GM12878 (cell line): ENCODE results near the gene METAP1. TPM values are rescaled to one million over a fixed set of nuclear protein-coding genes. Genes with fewer than 3 reads are reported as not detected.

Source experiments
- ATAC-seq: fragments of 200-7000 bp; cut with Tn5 transposase; 3 replicates; pipeline ENCODE4 v1.9.1; 2020; ENCODE audit warnings: mild to moderate bottlenecking, moderate library complexity
- BruUV-seq: library from RNA; stranded (reverse); fragments of 400-500 nt; replicated peaks from 2 replicates; lab custom pipeline; 2021; lab: Mats Ljungman, UMichigan
- CTCF ChIA-PET: fragments of 300-600 bp; sonication (Branson Sonifier 250); formaldehyde crosslinking; extraction: SDS; loops from one replicate; lab custom pipeline; 2021; ENCODE audit warnings: inconsistent platforms; lab: Yijun Ruan, JAX
- POLR2A ChIA-PET: fragments of 350-600 bp; formaldehyde crosslinking; extraction: SDS; loops from one replicate; lab custom pipeline; 2021; ENCODE audit warnings: inconsistent platforms; lab: Charles Lee
- RAD21 ChIA-PET: fragments of 300-600 bp; sonication (Branson Sonifier 250); formaldehyde crosslinking; loops from one replicate; lab custom pipeline; 2023; ENCODE audit warnings: antibody characterized with exemption; ENCODE audit not compliant: unreplicated experiment; lab: Charles Lee
- SMC1A ChIA-PET: fragments of 300-600 bp; sonication (Branson Sonifier 250); formaldehyde crosslinking; loops from one replicate; lab custom pipeline; 2023; ENCODE audit not compliant: unreplicated experiment, uncharacterized antibody; lab: Charles Lee
- DNase-seq: peaks from one replicate; pipeline ENCODE4 v3.0.0-alpha.2; 2011; ENCODE audit warnings: low read depth, low spot score
- FAIRE-seq: peaks from 3 replicates; lab custom pipeline; 2011; peaks lifted over from hg19 to GRCh38; lab: Jason Lieb, UNC
- H2AFZ ChIP-seq: 2 replicates; pipeline ENCODE4 v1.6.0; 2011; ENCODE audit warnings: low read depth, low read length, control low read depth; ENCODE audit not compliant: control insufficient read depth
- H3K27ac ChIP-seq: 2 replicates; pipeline ENCODE4 v1.5.1; 2011; ENCODE audit warnings: control low read depth; ENCODE audit not compliant: control insufficient read depth, insufficient read depth
- H3K27me3 ChIP-seq, 2 experiments: replicated peaks in 1 of 2; 2 replicates each; pipeline versions ENCODE4 v1.6.0 to v1.6.1; 2011; ENCODE audit warnings: low read length in 1 of 2; ENCODE audit not compliant: control insufficient read depth in 2 of 2, insufficient read depth in 2 of 2
- H3K36me3 ChIP-seq, 2 experiments: 2 replicates each; pipeline ENCODE4 v1.5.1; 2011; ENCODE audit warnings: low read length in 1 of 2; ENCODE audit not compliant: control insufficient read depth in 2 of 2, insufficient read depth in 2 of 2
- H3K4me1 ChIP-seq: 2 replicates; pipeline ENCODE4 v1.6.1; 2011; ENCODE audit warnings: mild to moderate bottlenecking, low read length, moderate library complexity, mixed read lengths; ENCODE audit not compliant: control insufficient read depth, insufficient read depth
- H3K4me2 ChIP-seq: 2 replicates; pipeline ENCODE4 v1.6.0; 2011; ENCODE audit warnings: control low read depth; ENCODE audit not compliant: control insufficient read depth, insufficient read depth
- H3K4me3 ChIP-seq: fragments of 200-600 bp; sonication (generic); 2 replicates; pipeline ENCODE4 v1.5.1; 2016
- H3K79me2 ChIP-seq: 2 replicates; pipeline ENCODE4 v1.6.0; 2011; ENCODE audit warnings: low read length; ENCODE audit not compliant: control insufficient read depth, insufficient read depth
- H3K9ac ChIP-seq: 2 replicates; pipeline ENCODE4 v1.8.0; 2011; ENCODE audit warnings: low read length, control low read depth, mixed read lengths; ENCODE audit not compliant: control insufficient read depth, insufficient read depth
- H3K9me3 ChIP-seq: replicated peaks from 3 replicates; pipeline ENCODE4 v1.5.1; 2011; ENCODE audit warnings: mild to moderate bottlenecking, low read length; ENCODE audit not compliant: control insufficient read depth, insufficient read depth
- H4K20me1 ChIP-seq: 2 replicates; pipeline ENCODE4 v1.6.0; 2011; ENCODE audit not compliant: control insufficient read depth, insufficient read depth
- BHLHE40 ChIP-seq, 2 experiments: fragments of 450-650 bp in 1 of 2; IDR thresholded peaks; 2 replicates each; pipeline ENCODE4 v1.6.1; 2011 to 2017; ENCODE audit warnings: low read depth in 2 of 2, borderline replicate concordance in 1 of 2, improper control_type of control experiment in 1 of 2, low read length in 1 of 2, mild to moderate bottlenecking in 1 of 2
- DPF2 ChIP-seq: fragments of 450-650 bp; IDR thresholded peaks from 2 replicates; pipeline ENCODE4 v1.6.1; 2017; ENCODE audit warnings: mild to moderate bottlenecking
- EED ChIP-seq: sonication (generic); IDR thresholded peaks from 2 replicates; pipeline ENCODE4 v1.6.1; 2016; ENCODE audit warnings: antibody characterized with exemption, low read depth
- EGR1 ChIP-seq, 2 experiments: IDR thresholded peaks; 1 replicate in 1 of 2; 2 replicates in 1 of 2; pipeline ENCODE4 v1.6.1; 2011 to 2012; ENCODE audit warnings: low read depth in 2 of 2, low read length in 2 of 2, borderline replicate concordance in 1 of 2, mild to moderate bottlenecking in 1 of 2, moderate library complexity in 1 of 2
- GATAD2B ChIP-seq: fragments of 450-650 bp; conservative IDR thresholded peaks from 2 replicates; pipeline ENCODE4 v1.6.1; 2017; ENCODE audit warnings: low read depth, mild to moderate bottlenecking, moderate library complexity
- IKZF1 ChIP-seq: fragments of 450-650 bp; conservative IDR thresholded peaks from 2 replicates; pipeline ENCODE4 v1.6.1; 2017; ENCODE audit warnings: antibody characterized with exemption, mild to moderate bottlenecking
- KLF5 ChIP-seq: fragments of 450-650 bp; IDR thresholded peaks from 2 replicates; pipeline ENCODE4 v1.6.1; 2014; ENCODE audit warnings: mild to moderate bottlenecking; ENCODE audit not compliant: partially characterized antibody
- LARP7 ChIP-seq: fragments of 450-650 bp; IDR thresholded peaks from 2 replicates; pipeline ENCODE4 v1.6.1; 2017; ENCODE audit warnings: mild to moderate bottlenecking
- SIN3A ChIP-seq: IDR thresholded peaks from 2 replicates; pipeline ENCODE4 v1.6.1; 2012; ENCODE audit warnings: low read depth, low read length, improper control_type of control experiment
- TCF3 ChIP-seq: IDR thresholded peaks from 2 replicates; pipeline ENCODE4 v1.6.1; 2012; ENCODE audit warnings: low read depth, mild to moderate bottlenecking, low read length, borderline replicate concordance; ENCODE audit not compliant: insufficient read depth
- WRNIP1 ChIP-seq: IDR thresholded peaks from 2 replicates; pipeline ENCODE4 v1.6.1; 2011; ENCODE audit warnings: low read depth, low read length, improper control_type of control experiment, borderline replicate concordance
- YBX1 ChIP-seq: fragments of 450-650 bp; IDR thresholded peaks from 2 replicates; pipeline ENCODE4 v1.6.1; 2016; ENCODE audit warnings: antibody characterized with exemption
- ZSCAN29 ChIP-seq: fragments of 450-650 bp; IDR thresholded peaks from 2 replicates; pipeline ENCODE4 v1.6.1; 2017; ENCODE audit warnings: mild to moderate bottlenecking, moderate library complexity
- WGBS: methylation state at CpG from one replicate; pipeline ENCODE4 v1.1.6; 2016; ENCODE audit warnings: low lambda C conversion rate; ENCODE audit not compliant: insufficient replicate concordance, insufficient coverage; ENCODE audit errors: missing lambda C conversion rate; 5-methylcytosine and 5-hydroxymethylcytosine counted together
- in situ Hi-C: fragments of 300-500 bp; cut with MboI; formaldehyde crosslinking; loops from 9 replicates; pipeline ENCODE4 v1.14.3; 2018; ENCODE audit warnings: mixed read lengths
- intact Hi-C: fragments of 100-400 bp; cut with micrococcal nuclease; formaldehyde crosslinking; loops from one replicate; pipeline ENCODE4 v1.14.2; 2022; ENCODE audit not compliant: unreplicated experiment
- polyA plus RNA-seq, 11 experiments: library from polyadenylated mRNA; depleted of rRNA in 4 of 11; unstranded in 6 of 11; stranded (reverse) in 5 of 11; fragments of >200 nt; fragmentation: Nextera tagmentation in 4 of 11; fragmentation: Illumina TruSeq in 1 of 11; extraction: Ambion mirVana in 4 of 11; extraction: Trizol in 1 of 11; gene quantifications; 1 replicate in 1 of 11; 2 replicates in 10 of 11; pipeline versions ENCODE4 v1.2.1 to v1.2.3, GENCODE V29; 2011 to 2016; ENCODE audit warnings: inconsistent platforms in 2 of 11, missing spikeins in 2 of 11, low read depth in 1 of 11
- total RNA-seq, 4 experiments: library from RNA; depleted of rRNA in 3 of 4; stranded (reverse); fragments of >200 nt in 3 of 4; fragmentation: Illumina TruSeq in 1 of 4; extraction: Trizol in 1 of 4; gene quantifications; 2 replicates each; pipeline versions ENCODE4 v1.2.1 to v1.2.3, GENCODE V29; 2013 to 2021
- TF ChIP-seq, protein P1 (sequence below): fragments of 450-650 bp; conservative IDR thresholded peaks from 2 replicates; pipeline ENCODE4 v1.6.1; 2017; ENCODE audit warnings: mild to moderate bottlenecking, moderate library complexity
- TF ChIP-seq, protein P2 (sequence below): fragments of 450-650 bp; IDR thresholded peaks from 2 replicates; pipeline ENCODE4 v1.6.1; 2018; ENCODE audit warnings: mild to moderate bottlenecking, low read depth, moderate library complexity; ENCODE audit not compliant: partially characterized antibody

METAP1 gene
- total and polyA plus RNA-seq, 10 of the 15 experiments (the other 5 are each of a cell fraction or from before 2014, with no cell fraction given): 22.7 to 71.4 (median 45.1) TPM

DNA sequence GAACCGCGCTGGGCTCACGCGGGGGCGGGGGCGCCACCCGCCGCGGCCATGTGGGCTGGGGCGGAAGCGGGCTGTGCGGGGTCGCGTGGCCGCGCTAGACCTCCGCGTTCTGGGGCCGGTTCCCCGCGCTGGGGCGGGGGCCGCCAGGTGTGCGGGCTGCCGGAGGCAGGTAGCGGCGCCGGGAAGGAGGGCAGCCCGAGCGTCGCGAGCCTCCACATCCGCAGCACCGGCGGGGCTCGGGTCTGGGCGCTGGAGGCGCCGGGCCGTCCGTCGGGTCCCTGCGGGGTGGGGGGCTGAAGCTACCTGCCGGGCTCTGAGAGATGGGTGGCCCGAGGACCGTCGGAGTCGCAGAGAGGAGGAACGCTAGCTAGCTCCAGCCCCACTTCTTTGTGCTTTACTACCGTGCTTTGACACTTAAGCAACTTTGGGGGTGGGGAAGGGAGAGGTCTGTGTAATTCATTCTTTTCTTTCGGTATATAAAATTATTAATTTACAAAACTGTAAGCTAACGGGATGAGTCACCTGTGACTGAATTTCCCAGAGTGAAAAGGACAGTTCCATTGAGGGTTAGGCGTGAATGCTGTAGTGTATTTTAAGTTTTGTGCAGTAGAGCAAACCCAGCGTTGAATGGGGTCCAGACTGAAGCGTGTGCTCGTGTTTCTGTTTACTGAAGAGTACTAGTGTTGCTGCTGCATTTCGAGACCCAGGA, 689 bp downstream of the METAP1 start:
- in situ Hi-C loops (loop anchor here (5.0 to 10.0 kb wide), 2 partner anchors 56 to 409 kb away; no protein-coding TSS in a partner anchor), intact Hi-C loops (loop anchor here (5.0 to 10.0 kb wide), 3 partner anchors 331 to 829 kb away; no protein-coding TSS in a partner anchor)
- DNase-seq: no peak
- ATAC-seq: peak; percentile 51
- ChIA-PET SMC1A (interaction anchor here (0.7 to 12.4 kb wide), 10 partner anchors 10 to 408 kb away, joined by 3 to 166 read pairs (median 5); partner anchors contain the start of genes ADH5 and EIF4E), POLR2A (interaction anchor here (0.7 to 1.8 kb wide), 5 partner anchors 60 to 950 kb away, joined by 3 to 6 read pairs (median 3); partner anchors contain the start of genes ADH5, DNAJB14 and EIF4E), CTCF (interaction anchor here (0.7 to 17.9 kb wide), 12 partner anchors 10 to 619 kb away, joined by 3 to 287 read pairs (median 6); no protein-coding TSS in a partner anchor), RAD21 (interaction anchor here (1.0 to 4.2 kb wide), 12 partner anchors 9 to 551 kb away, joined by 3 to 103 read pairs (median 5); partner anchors contain the start of gene EIF4E)
- H3K4me1 ChIP-seq: no peaks in the 10 kb centered on the region
- H3K9ac ChIP-seq: peak overlapping the region; percentile 87
- no TSS peak for BruUV-seq
- peak overlapping the region; percentile 94 for H3K4me3 ChIP-seq
- peak overlapping the region; percentile 88 for H3K4me2 ChIP-seq
- 2% methylated on average over 46 of the region's 57 CpGs for WGBS
- H3K36me3 ChIP-seq: no peaks in the 10 kb centered on the region
- no peaks in the 10 kb centered on the region; the same call in 2 of the 3 replicates for H3K9me3 ChIP-seq
- H3K27me3 ChIP-seq: no peaks in the 10 kb centered on the region
- H3K27ac ChIP-seq: peak overlapping the region; percentile 74
- H2AFZ ChIP-seq: peak overlapping the region; percentile 94
- H4K20me1 ChIP-seq: no peaks in the 10 kb centered on the region; the same call in 1 of the 2 replicates
- peaks cover 50% of the 10 kb centered on the region for H3K79me2 ChIP-seq
- no peak for FAIRE-seq
- TF ChIP-seq GATAD2B: 0 out of 2 replicates have a peak, but pooled peaks have one; percentile 83
- TF ChIP-seq EED: no peak
- TF ChIP-seq, protein P1, sequence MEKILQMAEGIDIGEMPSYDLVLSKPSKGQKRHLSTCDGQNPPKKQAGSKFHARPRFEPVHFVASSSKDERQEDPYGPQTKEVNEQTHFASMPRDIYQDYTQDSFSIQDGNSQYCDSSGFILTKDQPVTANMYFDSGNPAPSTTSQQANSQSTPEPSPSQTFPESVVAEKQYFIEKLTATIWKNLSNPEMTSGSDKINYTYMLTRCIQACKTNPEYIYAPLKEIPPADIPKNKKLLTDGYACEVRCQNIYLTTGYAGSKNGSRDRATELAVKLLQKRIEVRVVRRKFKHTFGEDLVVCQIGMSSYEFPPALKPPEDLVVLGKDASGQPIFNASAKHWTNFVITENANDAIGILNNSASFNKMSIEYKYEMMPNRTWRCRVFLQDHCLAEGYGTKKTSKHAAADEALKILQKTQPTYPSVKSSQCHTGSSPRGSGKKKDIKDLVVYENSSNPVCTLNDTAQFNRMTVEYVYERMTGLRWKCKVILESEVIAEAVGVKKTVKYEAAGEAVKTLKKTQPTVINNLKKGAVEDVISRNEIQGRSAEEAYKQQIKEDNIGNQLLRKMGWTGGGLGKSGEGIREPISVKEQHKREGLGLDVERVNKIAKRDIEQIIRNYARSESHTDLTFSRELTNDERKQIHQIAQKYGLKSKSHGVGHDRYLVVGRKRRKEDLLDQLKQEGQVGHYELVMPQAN: 0 out of 2 replicates have a peak, but pooled peaks have one; percentile 40
- TF ChIP-seq LARP7: 0 out of 2 replicates have a peak, but pooled peaks have one; percentile 55
- TF ChIP-seq DPF2: peak; percentile 83
- peak in 1 of 2 experiments; percentile 54; a peak in 2 of 4 replicates for TF ChIP-seq BHLHE40 (IDR thresholded peaks at IDR 0.05; ENCODE audit: borderline replicate concordance in 1 of 2, low read depth in 2 of 2, low read length in 1 of 2)
- TF ChIP-seq EGR1 (IDR thresholded peaks at IDR 0.05; ENCODE audit: borderline replicate concordance in 1 of 2, low read depth in 2 of 2, low read length in 2 of 2): peak in 1 of 2 experiments; percentile 93; a peak in 2 of 3 replicates
- no peak for TF ChIP-seq KLF5
- peak; percentile 38; the same call in 1 of the 2 replicates for TF ChIP-seq SIN3A
- TF ChIP-seq TCF3: 0 out of 2 replicates have a peak, but pooled peaks have one; percentile 44
- peak; percentile 73 for TF ChIP-seq IKZF1
- TF ChIP-seq, protein P2, sequence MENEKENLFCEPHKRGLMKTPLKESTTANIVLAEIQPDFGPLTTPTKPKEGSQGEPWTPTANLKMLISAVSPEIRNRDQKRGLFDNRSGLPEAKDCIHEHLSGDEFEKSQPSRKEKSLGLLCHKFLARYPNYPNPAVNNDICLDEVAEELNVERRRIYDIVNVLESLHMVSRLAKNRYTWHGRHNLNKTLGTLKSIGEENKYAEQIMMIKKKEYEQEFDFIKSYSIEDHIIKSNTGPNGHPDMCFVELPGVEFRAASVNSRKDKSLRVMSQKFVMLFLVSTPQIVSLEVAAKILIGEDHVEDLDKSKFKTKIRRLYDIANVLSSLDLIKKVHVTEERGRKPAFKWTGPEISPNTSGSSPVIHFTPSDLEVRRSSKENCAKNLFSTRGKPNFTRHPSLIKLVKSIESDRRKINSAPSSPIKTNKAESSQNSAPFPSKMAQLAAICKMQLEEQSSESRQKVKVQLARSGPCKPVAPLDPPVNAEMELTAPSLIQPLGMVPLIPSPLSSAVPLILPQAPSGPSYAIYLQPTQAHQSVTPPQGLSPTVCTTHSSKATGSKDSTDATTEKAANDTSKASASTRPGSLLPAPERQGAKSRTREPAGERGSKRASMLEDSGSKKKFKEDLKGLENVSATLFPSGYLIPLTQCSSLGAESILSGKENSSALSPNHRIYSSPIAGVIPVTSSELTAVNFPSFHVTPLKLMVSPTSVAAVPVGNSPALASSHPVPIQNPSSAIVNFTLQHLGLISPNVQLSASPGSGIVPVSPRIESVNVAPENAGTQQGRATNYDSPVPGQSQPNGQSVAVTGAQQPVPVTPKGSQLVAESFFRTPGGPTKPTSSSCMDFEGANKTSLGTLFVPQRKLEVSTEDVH: no peak
- 0 out of 2 replicates have a peak, but pooled peaks have one; percentile 41 for TF ChIP-seq ZSCAN29
- no peak for TF ChIP-seq WRNIP1
- TF ChIP-seq YBX1: no peak
